NCI-H524 treated with DMSO at 0.1 percent for 48 hours (cell line): ENCODE measurements around the gene SLC25A14.
A peak's percentile ranks its signal among the peaks of the same experiment; 100 is the strongest.

ENCODE experiments used
- DNase-seq: peaks from one replicate; lab custom pipeline; 2025; lab: John Stamatoyannopoulos, UW

SLC25A14 gene

DNA sequence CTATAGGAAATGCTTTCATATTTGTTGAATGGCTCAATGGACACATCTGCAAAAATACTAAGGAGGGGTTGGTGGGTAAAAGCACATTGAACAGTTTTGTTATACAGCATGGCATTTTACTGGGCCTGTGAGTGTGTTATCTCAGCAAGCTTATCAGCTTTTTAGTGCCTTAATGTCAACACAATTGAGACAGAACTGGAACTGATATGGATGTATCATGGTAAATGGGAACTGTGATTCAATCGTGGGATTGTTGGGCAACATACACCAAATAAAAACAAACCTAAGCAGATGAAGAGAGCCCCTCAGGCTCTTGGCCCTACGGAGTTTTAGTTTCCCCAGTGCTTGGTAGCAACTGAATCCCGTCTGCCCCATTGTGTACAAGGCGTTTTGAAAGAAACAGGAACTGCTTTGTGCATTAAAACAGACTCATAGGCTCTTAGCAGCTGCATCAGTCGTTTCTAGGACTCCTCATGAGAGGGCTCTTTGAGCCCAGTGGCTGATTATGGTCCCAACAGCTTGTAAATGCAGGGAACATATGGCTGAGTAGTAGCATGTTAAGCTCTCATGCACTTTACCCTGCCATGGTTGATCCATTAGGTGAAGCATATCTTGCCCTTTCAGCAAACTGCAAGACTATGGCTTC lies 38.4 kb downstream of the SLC25A14 start:
- peak; percentile 80 for DNase-seq

DNA sequence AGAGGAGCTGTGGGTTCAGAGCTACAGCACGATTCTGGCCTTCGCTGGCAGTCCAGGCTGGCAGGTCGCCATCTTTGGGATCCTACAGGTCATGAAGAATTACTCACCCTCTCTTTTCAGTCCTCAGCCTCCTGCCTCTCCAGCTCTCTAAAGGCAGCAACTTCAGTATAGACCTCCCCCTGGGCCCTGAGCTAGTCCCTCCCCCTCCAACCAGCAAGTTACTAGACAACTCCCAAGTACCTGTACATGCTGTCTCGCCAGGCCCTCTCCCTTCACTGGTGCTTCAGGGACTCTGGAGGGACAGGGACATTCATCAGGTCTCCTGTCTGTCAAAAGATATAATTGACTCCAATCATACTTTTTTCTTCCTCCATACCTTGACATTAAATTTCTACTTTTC lies 45.8 kb downstream of the SLC25A14 start, which contains the start of gene GPR119:
TSS of gene GPR119 (minus strand) at position 155 of the 400 bp plus-strand sequence. CDS start 227 bp downstream, outside the sequence.
- no peak for DNase-seq

DNA sequence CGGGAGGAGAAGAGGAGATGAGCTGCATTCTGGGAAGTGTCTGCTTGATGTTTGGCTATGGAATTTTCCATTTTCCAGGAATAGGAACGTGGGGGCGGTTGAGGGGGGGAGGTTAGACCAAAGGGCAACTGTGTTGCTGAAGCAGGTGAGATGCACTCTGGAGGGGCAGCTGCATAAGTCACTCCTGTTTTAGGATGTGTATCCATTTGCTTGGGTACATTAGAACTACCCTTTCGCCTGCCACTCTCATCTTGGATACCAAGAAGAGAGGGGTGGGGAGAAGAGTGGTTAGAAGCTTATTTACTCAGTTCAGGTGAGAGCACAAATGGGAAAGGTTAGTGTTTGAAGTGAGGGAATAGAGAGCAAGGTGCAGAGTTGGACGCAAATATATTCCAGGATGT lies 46.7 kb downstream of the SLC25A14 start:
- DNase-seq = no peak

DNA sequence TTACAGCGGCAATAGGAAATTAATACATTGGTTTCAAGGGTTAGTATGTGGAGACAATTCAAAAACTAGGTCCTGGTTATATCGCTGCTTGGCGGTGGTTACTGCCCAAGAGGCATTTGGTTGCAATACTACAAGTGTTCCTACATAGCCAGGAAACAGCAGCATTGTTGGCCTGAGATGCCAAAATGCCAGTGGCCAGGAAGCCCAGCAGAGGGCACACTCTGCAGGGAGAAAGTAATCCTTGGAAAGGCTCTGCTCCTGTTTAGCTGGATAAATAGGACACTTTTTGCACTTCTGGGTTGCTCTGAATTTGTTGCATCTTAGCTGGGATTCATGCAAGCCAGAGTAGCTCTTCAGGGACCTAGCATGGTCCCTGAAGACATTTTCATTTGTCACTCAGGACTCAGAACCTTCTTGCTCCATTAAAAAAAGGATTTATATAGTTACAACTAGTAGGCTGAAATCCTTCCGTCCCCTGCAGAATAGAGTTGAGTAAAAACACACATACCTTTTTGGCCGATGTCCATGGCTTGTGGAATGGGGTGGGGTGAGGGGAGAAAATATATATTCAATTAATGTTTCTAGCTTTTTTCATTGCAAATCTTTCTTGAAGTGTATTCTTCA lies 53.8 kb downstream of the SLC25A14 start:
- peak; percentile 2 for DNase-seq

DNA sequence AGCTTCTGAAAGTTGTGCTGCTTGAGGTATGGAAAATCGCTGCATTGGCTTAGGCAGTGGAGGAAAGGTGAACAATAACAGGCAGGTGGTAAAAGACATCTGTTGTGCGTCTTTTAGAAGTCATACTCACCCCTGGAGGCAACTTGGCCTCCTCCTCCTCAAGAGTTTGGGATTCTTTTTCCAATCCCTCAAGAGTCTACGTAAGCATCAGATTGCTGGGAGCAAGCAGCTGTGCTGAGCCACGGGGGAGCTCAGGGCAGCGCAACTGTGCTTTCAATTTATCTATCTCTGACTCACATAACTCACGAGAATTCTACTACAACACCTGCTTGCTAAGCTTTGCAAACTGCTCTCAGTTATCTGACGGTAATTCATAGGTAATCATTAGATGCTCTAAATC lies 55.6 kb downstream of the SLC25A14 start:
- DNase-seq = peak; percentile 76

DNA sequence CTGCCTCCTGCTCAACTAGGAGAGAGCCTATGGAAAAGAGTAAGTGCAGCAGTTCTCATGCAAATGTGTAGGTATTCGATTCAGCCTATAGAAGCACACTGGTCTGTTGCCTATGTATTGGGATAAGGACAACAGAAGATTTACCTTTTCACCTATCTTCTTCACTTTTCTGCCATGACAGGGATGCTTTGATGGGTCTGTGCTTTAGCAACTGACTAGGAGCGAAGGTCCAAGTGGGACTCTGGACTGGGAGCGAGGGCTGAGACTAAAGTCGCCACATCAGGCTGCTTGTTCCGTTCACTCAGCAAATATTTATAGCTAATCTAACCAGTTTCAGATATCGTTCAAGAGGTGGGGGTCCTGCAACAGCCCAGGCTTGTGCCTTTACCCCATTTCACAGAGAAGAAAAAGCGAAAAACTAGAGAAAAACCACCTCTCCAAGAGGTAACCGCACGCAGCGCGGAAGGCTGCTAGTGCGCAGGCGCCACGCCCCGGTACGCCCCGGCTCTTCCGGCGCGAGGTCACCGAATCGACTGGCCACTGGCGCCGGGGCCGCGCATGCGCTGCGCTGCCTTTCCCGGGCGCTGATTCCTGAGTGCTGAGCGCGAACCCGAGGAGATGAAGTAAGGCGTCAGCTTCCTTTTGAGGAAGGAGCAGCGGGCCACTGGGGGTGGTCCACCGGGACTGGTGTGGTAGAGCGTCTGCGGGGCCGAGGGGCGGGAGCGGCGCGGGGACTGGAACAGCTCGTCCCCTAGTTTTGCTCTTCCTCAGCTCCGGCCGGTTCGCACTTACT lies 61.9 kb downstream of the SLC25A14 start, which contains the start of gene RBMX2:
TSS of gene RBMX2 (plus strand) at position 573 of the 793 bp plus-strand sequence. CDS start at position 619, 46 bp downstream.
- peak; percentile 22 for DNase-seq

DNA sequence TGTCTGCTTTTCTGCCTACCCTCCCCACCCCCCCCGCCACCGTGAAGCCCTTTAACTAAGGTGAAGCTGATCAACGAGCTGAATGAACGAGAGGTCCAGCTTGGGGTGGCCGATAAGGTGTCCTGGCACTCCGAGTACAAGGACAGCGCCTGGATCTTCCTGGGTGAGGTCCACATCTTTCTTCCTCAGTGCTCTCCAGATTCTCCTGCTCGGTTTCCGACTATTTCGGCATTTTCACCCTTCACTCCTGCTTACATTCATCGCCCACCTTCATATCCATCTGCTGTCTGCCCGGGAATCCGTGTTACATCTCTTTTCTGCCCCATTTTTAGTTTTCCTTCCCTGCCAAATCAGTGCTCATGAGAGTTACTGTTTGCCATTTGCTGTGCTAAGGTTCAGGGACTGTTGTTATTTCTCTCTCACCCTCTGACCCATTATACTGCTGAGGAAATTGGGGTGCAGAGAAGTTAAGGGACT lies 62.5 kb downstream of the SLC25A14 start:
- DNase-seq = no peak

DNA sequence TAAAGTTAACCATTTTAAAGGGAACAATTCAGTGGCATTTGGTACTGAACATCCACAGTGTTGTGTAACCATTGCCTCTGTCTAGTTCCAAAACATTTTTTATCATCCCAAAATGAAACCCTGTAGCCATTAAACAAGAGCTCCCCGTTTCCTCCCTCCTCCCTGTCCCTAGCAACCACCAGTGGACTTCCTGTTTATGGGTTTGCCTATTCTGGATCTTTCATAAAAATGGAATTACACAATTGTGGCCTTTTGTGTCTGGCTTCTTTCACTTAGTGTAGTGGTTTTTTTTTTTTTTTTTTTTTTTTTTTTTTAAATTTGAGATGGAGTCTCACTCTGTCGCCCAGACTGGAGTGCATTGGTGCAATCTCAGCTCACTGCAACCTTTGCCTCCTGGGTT lies 73.7 kb downstream of the SLC25A14 start:
- no peak for DNase-seq

DNA sequence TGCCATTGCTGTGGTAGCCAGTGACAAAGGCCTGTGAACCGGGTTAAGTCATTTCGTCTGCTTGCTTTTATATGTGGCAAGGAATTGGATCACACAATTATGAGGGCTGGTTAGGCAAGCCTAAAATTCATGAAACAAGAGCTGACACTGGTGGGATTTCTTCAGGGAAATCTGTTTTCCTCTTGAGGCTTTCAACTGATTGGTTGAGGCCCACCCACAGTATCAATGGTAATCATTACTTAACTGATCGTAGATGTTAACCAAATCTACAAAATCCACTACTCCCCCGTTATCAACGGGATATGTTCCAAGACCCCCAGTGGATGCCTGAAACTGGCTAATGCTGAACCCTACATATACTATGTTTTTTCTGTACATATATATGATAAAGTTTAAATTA lies 75.1 kb downstream of the SLC25A14 start:
- no peak for DNase-seq

DNA sequence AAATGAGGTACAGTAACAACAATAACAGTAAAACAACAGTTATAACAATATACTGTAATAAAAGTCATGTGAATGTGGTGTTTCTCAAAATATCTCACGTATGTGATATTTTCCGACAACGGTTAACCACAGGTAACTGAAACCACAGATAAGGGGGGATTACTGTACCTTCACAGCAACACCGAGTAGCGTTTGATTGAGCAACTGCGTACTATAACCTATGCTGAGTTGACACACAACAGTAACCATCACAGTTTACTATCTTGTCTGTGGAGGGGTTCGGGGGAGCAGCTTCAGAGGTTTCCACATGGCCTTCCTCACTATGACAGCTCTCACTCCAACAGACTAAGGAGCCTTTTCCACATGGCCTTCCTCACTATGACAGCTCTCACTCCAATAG lies 75.5 kb downstream of the SLC25A14 start:
- DNase-seq = no peak

DNA sequence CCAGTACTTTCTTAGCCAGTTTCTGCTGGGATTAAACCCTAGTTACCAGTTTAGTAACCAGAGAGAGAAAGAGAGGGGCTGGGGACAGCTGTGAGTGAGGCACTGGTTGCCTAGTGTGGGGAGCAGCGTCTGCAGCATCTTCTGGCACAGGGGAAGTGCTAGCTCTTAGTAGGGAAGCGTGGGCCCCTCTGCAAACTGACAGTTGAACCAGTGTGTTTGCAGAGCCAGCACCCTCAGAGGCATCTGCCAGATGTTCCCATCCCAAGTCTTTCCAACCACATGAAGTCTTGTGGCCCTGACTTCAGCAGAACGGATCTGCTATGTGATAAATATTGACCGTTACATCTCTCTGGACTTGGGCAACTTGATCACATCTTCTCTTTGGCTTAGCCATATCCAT lies 77.1 kb downstream of the SLC25A14 start:
- no peak for DNase-seq

DNA sequence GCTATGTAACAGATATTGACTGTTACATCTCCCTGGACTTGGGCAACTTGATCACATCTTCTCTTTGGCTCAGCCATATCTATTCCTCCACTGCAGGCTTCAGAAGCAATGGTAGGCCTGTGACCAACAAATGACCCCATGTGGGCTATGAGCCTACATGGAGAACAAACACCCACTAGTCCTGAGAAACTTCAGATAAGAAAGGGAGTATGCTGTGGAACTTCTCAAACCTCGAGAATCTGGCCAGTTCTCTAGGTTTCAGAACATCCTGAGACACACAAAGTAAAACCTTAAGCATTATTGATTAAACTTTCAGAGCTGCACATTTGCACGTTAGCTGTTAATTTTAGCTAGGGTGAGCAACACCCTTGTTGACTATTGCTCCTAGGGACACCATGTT lies 78.3 kb downstream of the SLC25A14 start:
- DNase-seq = no peak

DNA sequence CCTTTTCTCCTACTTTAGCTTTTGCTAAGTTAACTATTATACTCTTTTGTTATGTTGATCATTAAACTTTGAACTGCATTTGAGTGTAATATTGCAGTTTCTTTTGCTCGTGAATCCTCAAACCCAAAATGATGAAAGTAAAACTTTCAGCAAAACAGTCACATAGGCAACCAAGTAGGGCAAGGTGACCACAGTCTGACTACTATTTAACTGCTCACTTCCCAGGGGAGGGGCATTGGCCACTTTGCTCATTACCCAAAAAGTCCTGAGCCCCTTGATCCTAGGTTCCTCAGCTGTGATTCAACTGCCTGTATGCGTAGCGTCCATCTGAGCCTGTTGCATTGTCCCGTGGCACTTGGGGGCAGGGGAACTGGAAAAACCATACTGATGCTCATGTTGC lies 79.0 kb downstream of the SLC25A14 start:
- no peak for DNase-seq

DNA sequence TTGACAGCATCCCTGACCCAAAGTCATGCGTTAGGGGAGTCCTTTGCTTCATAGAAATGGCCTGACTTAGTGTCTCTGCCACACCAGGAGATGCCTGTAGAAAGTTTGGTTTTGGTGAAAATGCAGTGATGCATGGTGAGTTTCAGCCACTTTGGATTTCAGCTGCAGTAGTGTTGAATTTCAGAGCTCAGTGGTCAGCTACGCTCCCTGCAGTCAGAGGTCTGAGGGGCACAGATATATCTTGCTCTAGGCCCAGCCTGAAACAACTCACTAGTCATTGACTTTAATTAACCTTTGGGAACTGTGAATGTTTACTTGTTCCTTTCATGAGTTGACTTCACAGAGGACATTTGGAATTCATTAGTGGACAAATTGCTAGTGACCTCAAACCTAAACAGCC lies 79.5 kb downstream of the SLC25A14 start:
- DNase-seq = no peak
